Stimulated activated CD4-positive, alpha-beta T cell treated with anti-CD3 and anti-CD28 coated beads, Interleukin-1b, Interleukin-23, amount 100 ng/mL, for 1 hour (primary cell): ENCODE results near the gene RALBP1.

Experiments
- DNase-seq, 2 donors: peaks; one replicate each; pipeline ENCODE4 v3.0.0-alpha.2; 2020; ENCODE audit warnings: low read depth in 2 of 2

Gene RALBP1

GRCh38 chr18:9547782-9548181 is 72.5 kb downstream of the RALBP1 start:
- no peak for DNase-seq

- no peak for DNase-seq
Observed at GRCh38 chr18:9549405-9549804, 74.1 kb downstream of the RALBP1 start.

- DNase-seq, result no peak
Observed at GRCh38 chr18:9550429-9550828, 75.1 kb downstream of the RALBP1 start.

GRCh38 chr18:9552191-9552590 is 76.9 kb downstream of the RALBP1 start:
- no peak for DNase-seq

GRCh38 chr18:9552616-9553015 is 77.3 kb downstream of the RALBP1 start:
- DNase-seq, result no peak

- no peak for DNase-seq
Observed at GRCh38 chr18:9557250-9557943, 82.1 kb downstream of the RALBP1 start.

GRCh38 chr18:9558387-9559064 is 83.2 kb downstream of the RALBP1 start:
- DNase-seq, result no peak

GRCh38 chr18:9559253-9559652 is 83.9 kb downstream of the RALBP1 start:
- no peak for DNase-seq

GRCh38 chr18:9561759-9562158 is 86.4 kb downstream of the RALBP1 start:
- DNase-seq, result no peak

GRCh38 chr18:9562584-9562983 is 87.3 kb downstream of the RALBP1 start:
- DNase-seq, result no peak

GRCh38 chr18:9563331-9563730 is 88.0 kb downstream of the RALBP1 start:
- no peak for DNase-seq

- no peak for DNase-seq
Observed at GRCh38 chr18:9565407-9565806, 90.1 kb downstream of the RALBP1 start.

GRCh38 chr18:9568186-9568585 is 92.9 kb downstream of the RALBP1 start:
- DNase-seq, result no peak

GRCh38 chr18:9569178-9569577 is 93.9 kb downstream of the RALBP1 start:
- no peak for DNase-seq

- DNase-seq, result no peak
Observed at GRCh38 chr18:9570255-9570654, 94.9 kb downstream of the RALBP1 start.

- DNase-seq, result no peak
Observed at GRCh38 chr18:9571546-9571945, 96.2 kb downstream of the RALBP1 start.

- no peak for DNase-seq
Observed at GRCh38 chr18:9574473-9575115, 99.3 kb downstream of the RALBP1 start.

- DNase-seq, result no peak
Observed at GRCh38 chr18:9575558-9575957, 100.2 kb downstream of the RALBP1 start.

- no peak for DNase-seq
Observed at GRCh38 chr18:9577361-9577760, 102.0 kb downstream of the RALBP1 start.

GRCh38 chr18:9578306-9578705 is 103.0 kb downstream of the RALBP1 start:
- no peak for DNase-seq

GRCh38 chr18:9581667-9582066 is 106.4 kb downstream of the RALBP1 start:
- DNase-seq, result no peak

GRCh38 chr18:9586814-9587213 is 111.5 kb downstream of the RALBP1 start:
- no peak for DNase-seq
